ENCODE data around the gene AQP7.
"Not testable (repeated sequence)": the region's sequence is repeated elsewhere in the genome, so short reads cannot be mapped to it uniquely, and the experiment has no call there.

Gene AQP7

GRCh38 chr9:33366979-33367480 lies 35.3 kb downstream of the AQP7 start:
- TF ChIP-seq, protein P1, sequence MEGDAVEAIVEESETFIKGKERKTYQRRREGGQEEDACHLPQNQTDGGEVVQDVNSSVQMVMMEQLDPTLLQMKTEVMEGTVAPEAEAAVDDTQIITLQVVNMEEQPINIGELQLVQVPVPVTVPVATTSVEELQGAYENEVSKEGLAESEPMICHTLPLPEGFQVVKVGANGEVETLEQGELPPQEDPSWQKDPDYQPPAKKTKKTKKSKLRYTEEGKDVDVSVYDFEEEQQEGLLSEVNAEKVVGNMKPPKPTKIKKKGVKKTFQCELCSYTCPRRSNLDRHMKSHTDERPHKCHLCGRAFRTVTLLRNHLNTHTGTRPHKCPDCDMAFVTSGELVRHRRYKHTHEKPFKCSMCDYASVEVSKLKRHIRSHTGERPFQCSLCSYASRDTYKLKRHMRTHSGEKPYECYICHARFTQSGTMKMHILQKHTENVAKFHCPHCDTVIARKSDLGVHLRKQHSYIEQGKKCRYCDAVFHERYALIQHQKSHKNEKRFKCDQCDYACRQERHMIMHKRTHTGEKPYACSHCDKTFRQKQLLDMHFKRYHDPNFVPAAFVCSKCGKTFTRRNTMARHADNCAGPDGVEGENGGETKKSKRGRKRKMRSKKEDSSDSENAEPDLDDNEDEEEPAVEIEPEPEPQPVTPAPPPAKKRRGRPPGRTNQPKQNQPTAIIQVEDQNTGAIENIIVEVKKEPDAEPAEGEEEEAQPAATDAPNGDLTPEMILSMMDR (IDR thresholded peaks at IDR 0.05; ENCODE audit: low read depth, low read length), result no peak
- no peak for DNase-seq (ENCODE audit: extremely low read depth, low read depth)

DNA sequence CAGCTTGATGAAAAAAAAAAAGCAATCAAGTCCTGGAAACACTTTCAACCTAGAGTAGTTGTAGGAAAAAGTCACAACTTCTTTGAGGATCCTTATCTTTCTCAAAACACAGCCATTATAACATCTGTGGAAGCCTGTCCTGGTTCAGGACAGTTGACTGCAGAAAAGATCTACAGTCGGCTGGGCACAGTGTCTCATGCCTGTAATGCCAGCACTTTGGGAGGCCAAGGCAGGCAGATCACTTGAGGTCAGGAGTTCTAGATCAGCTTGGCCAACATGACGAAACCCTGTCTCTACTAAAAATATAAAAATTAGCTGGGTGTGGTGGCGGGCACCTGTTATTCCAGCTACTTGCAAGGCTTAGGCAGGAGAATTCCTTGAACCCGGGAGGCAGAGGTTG lies 37.6 kb downstream of the AQP7 start:
- DNase-seq (ENCODE audit: extremely low read depth, low read depth), result not testable (repeated sequence)

GRCh38 chr9:33364127-33364526 lies 38.2 kb downstream of the AQP7 start:
- DNase-seq (ENCODE audit: extremely low read depth, low read depth), result no peak
- TF ChIP-seq, protein P1 (IDR thresholded peaks at IDR 0.05; ENCODE audit: low read depth, low read length), result no peak

DNA sequence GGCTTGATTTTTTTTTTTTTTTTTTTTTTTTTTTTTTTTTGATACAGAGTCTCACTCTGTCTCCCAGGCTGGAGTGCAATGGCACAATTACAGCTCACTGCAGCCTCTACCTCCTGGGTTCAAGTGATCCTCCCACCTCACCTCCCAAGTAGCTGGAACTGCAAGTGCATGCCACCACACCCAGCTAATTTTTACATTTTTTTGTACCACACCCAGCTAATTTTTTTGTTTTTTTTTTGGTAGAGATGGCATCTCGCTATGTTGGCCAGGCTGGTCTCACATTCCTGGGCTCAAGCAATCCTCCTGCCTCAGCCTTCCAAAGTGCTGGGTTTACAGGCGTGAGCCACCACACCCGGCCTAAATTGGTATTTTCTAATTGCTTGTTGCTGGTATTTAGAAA lies 43.7 kb downstream of the AQP7 start:
- DNase-seq (ENCODE audit: extremely low read depth, low read depth), result not testable (repeated sequence)

DNA sequence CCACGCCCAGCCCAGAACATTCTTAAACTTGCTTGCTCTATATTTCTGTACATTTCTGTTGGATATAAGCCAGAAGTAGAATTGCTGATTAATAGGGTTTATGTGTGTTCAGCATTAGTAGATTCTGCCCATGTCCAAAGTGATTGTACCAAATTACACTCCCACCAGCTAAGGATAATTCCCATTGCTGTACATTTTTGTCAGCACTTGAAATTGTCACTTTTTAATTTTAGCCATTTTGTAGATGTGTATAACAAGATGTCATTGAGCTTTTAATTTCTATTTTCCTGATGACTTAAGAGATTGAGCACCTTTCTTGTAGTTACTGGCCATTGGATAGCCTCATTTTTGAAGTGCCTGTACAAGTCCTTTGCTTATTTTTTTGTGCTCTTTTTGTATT lies 46.4 kb downstream of the AQP7 start:
- DNase-seq (ENCODE audit: extremely low read depth, low read depth), result no peak
- TF ChIP-seq, protein P1 (IDR thresholded peaks at IDR 0.05; ENCODE audit: low read depth, low read length), result no peak

- TF ChIP-seq, protein P1 (IDR thresholded peaks at IDR 0.05; ENCODE audit: low read depth, low read length), result no peak
- DNase-seq (ENCODE audit: extremely low read depth, low read depth), result no peak
These were observed 47.6 kb downstream of the AQP7 start for GRCh38 chr9:33354651-33355211.

DNA sequence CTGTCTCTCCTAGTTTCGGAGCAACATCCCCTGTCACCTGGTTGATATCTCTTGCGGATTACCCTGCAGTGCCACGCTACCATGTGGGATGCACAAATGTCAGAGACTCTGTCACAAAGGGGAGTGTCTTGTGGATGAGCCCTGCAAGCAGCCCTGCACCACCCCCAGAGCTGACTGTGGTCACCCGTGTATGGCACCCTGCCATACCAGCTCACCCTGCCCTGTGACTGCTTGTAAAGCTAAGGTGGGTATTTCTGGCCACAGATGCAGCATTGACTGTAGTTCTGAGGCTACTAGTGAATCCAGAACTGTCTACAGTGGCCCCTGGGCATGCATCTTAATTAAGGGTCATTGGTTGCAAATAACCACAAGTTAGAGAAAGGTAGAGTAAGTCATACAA lies 50.8 kb downstream of the AQP7 start:
- TF ChIP-seq, protein P1 (IDR thresholded peaks at IDR 0.05; ENCODE audit: low read depth, low read length), result no peak

GRCh38 chr9:33350310-33350709 lies 52.1 kb downstream of the AQP7 start:
- DNase-seq (ENCODE audit: extremely low read depth, low read depth), result peak; percentile 80
- TF ChIP-seq, protein P1 (IDR thresholded peaks at IDR 0.05; ENCODE audit: low read depth, low read length), result no peak

More for the DNA sequence above, 50.8 kb downstream of the AQP7 start:
- no peak for DNase-seq (ENCODE audit: extremely low read depth, low read depth)

Data from AG09319 (cell line).